Renal cortex interstitium (tissue), 3 donors: ENCODE results near the gene SETMAR. TPM values are rescaled to one million over a fixed set of nuclear protein-coding genes. Genes with fewer than 3 reads are reported as not detected.

Experiments used
- polyA plus RNA-seq, 3 donors: library from polyadenylated mRNA; unstranded; fragments of 120-200 nt; gene quantifications; one replicate each; pipeline ENCODE4 v1.2.1, GENCODE V29; 2013; ENCODE audit not compliant: insufficient read length in 3 of 3

SETMAR gene
- polyA plus RNA-seq, 3 donors, result 26.2 to 32.6 (median 31.3) TPM

Other genes starting within 250 kb of the SETMAR start
- 10 to 100 TPM; 45.2 to 51.6 (median 48.5) TPM for gene SUMF1, start 163.9 kb downstream of the SETMAR start, polyA plus RNA-seq
- gene ITPR1, start 190.0 kb downstream of the SETMAR start, polyA plus RNA-seq, result 10 to 100 TPM; 51.9 to 63.3 (median 56.4) TPM